Measurements from ENCODE around the gene ZEB2.

The ZEB2 gene

DNA sequence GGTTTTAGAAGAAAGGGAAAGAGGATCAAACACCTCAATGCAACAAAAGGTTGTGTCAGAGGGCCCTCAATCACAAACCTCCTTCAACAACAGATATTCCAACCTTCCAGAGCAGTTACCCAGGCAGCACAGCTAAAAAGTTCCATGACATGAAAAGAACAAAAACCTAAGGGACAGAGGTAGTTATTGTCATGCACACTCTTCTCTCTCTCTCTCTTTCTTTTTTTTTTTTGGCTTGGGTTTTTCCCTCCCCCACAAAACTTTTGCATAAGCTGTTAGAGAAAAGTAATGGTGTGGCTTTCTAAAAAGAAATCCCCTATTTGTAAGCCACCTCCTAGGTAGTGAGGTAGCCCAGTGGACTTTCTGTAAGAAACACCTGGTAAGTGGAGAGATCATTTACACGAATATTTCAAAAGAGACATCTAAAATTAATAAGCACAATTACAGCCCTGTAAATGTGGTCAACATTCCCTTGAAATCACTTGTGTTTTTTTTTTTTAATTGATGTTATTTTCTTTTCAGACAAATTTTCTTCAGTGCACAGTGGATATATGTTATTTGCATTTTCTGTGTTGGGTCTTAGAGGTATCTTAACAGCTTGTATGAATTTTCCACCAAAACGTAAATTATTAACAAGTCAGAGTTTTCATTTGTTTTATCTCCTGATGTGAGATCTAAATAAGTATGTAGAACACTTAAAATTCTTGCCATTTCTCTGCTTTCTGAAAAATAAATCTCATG is 48.4 kb downstream of the ZEB2 start:
- H3K4me1 ChIP-seq (ENCODE audit: control insufficient read depth, insufficient read depth, low read length): no peaks in the 10 kb centered on the region
- no peak overlapping the region for H3K4me3 ChIP-seq (ENCODE audit: low read length)
- no peaks in the 10 kb centered on the region for H3K36me3 ChIP-seq (ENCODE audit: control insufficient read depth, insufficient read depth, low read length)
- no peaks in the 10 kb centered on the region for H3K27me3 ChIP-seq (ENCODE audit: control insufficient read depth, insufficient read depth, low read length)
- no peak overlapping the region for H3K9ac ChIP-seq (ENCODE audit: low read length)
- H3K9me3 ChIP-seq (ENCODE audit: control insufficient read depth, low read length): no peaks in the 10 kb centered on the region

DNA sequence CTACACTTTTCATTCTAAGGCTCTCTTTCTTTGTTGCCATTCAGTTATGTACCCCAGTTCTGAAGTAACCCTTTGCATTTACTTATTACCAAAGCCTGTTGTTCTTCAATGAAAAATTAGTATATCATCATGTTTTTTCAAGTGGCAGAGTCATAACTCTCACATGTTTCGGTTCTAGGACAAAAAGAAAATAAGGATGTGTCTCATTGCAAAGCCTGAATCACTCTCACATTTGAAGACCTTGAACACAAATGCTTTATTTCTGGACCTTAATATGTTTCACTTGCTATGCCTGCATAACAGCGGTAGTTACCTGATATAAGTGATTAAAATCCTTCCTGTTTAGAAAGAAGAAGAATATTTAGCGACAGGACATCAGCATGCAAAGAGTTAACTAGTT is 49.1 kb downstream of the ZEB2 start:
- H3K9me3 ChIP-seq (ENCODE audit: control insufficient read depth, low read length): no peaks in the 10 kb centered on the region
- no peaks in the 10 kb centered on the region for H3K27me3 ChIP-seq (ENCODE audit: control insufficient read depth, insufficient read depth, low read length)
- H3K4me1 ChIP-seq (ENCODE audit: control insufficient read depth, insufficient read depth, low read length): no peaks in the 10 kb centered on the region
- H3K36me3 ChIP-seq (ENCODE audit: control insufficient read depth, insufficient read depth, low read length): no peaks in the 10 kb centered on the region
- H3K4me3 ChIP-seq (ENCODE audit: low read length): no peak overlapping the region
- no peak overlapping the region for H3K9ac ChIP-seq (ENCODE audit: low read length)

DNA sequence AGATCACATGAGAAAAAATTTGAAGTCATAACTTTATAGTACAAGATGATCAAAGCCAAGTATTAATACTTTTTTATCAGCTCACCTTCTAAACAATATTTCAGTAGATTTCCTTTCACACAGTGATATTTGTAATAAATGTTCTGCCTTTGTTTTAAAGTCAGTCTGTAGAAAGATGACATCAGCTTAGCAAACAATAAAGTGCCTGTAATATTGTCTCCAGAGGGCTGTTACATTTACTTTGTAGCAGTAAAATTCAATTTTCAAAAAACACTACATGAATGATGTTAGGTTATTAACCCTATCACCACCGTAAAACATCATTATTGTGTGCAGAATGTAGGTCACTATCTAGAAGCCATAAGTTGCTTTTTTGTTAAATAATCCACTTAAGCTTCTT is 49.6 kb downstream of the ZEB2 start:
- Histone ChIP-seq H3K4me1 (ENCODE audit: control insufficient read depth, insufficient read depth, low read length) (no peaks in the 10 kb centered on the region), H3K9ac (ENCODE audit: low read length) (no peak overlapping the region), H3K9me3 (ENCODE audit: control insufficient read depth, low read length) (no peaks in the 10 kb centered on the region), H3K36me3 (ENCODE audit: control insufficient read depth, insufficient read depth, low read length) (no peaks in the 10 kb centered on the region), H3K4me3 (ENCODE audit: low read length) (no peak overlapping the region), H3K27me3 (ENCODE audit: control insufficient read depth, insufficient read depth, low read length) (no peaks in the 10 kb centered on the region)

DNA sequence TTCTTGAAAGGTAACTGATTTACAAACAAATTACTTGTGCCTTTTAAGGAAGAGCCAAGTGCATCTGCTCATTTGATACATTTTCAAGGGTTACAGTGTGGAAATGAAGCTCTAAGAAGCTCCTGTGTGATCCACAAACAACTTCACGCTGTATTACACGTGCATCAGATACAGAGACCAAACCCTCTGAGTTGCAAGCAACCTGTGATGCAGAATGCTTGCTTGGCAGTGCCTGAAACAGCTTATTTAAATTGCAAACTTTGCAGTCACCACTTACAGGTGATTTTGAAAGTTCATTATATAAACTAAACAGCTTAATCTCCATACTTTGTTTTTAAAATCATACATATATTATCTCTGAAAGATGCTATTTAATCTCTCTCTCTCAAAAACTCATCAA is 50.1 kb downstream of the ZEB2 start:
- Histone ChIP-seq H3K27me3 (ENCODE audit: control insufficient read depth, insufficient read depth, low read length) (no peaks in the 10 kb centered on the region), H3K4me1 (ENCODE audit: control insufficient read depth, insufficient read depth, low read length) (no peaks in the 10 kb centered on the region), H3K36me3 (ENCODE audit: control insufficient read depth, insufficient read depth, low read length) (no peaks in the 10 kb centered on the region), H3K9me3 (ENCODE audit: control insufficient read depth, low read length) (no peaks in the 10 kb centered on the region), H3K4me3 (ENCODE audit: low read length) (no peak overlapping the region), H3K9ac (ENCODE audit: low read length) (no peak overlapping the region)

DNA sequence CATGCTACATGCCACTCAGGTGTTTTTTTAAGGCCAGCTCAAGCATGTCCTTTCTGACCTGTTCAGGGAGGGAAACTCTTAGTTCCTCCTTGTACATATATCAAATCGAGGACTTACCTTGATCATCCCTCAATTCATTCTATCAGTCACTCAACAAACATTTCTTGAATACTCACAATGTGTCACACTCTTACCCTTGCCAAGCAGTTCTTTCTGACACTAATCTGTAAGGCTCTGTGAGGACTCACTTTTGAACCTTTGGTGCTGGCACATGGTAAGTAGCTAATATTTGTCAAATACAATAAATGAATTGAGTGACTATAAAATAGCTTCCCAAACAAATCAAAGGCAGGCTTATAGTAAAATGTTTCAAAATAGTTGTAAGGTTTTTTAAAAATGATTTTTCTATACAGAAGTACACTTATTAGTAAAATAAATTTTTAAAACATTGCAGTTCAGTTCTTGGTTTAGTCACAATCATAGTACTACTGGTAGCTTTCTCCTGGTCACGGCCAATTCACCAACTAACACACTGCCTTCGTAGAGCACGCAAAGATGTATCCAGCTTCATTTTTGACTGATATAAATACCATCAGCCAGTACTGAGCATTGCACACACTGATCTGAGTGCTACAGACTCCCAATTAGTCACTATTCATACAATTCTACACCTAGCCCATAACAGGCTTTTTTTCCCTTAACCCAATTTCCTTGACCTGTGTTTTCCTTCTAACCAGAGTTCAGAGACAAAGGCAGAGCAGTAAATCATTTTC is 50.9 kb downstream of the ZEB2 start:
- no peak overlapping the region for H3K9ac ChIP-seq (ENCODE audit: low read length)

DNA sequence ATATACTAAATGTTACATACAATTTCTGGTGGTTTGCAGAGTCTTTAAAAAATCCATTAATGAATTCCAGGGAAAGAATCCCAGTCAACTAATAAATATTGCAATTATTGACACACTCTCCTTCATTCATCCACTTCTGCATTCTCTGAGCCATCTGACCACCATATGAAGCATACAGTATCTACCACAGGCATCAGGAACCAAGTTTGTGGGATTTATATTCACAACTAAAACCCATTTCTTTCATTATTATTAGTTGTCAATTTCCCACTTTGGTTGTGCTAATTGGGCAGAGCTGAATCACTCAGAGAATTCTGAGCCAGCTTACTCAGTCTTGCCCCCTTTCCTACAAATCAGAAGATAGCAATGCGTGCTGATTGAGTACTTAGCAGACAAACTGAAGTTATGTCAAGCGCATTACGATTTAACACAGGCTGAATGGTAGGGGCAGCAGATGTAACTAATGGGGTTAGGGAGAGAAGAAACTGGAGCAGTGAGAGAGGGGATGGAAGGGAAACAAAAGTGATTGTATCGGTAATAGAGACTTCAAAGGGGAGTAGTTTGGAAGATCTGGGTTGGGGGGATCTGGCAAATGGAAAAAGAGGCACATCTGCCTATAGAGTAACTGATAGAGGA is 52.3 kb downstream of the ZEB2 start:
- H3K9me3 ChIP-seq (ENCODE audit: control insufficient read depth, low read length): no peaks in the 10 kb centered on the region
- no peaks in the 10 kb centered on the region for H3K27me3 ChIP-seq (ENCODE audit: control insufficient read depth, insufficient read depth, low read length)
- no peak overlapping the region for H3K4me3 ChIP-seq (ENCODE audit: low read length)
- no peak overlapping the region for H3K9ac ChIP-seq (ENCODE audit: low read length)
- no peaks in the 10 kb centered on the region for H3K36me3 ChIP-seq (ENCODE audit: control insufficient read depth, insufficient read depth, low read length)
- no peaks in the 10 kb centered on the region for H3K4me1 ChIP-seq (ENCODE audit: control insufficient read depth, insufficient read depth, low read length)

More for the DNA sequence above, 50.9 kb downstream of the ZEB2 start:
- Histone ChIP-seq H3K4me1 (ENCODE audit: control insufficient read depth, insufficient read depth, low read length) (no peaks in the 10 kb centered on the region), H3K27me3 (ENCODE audit: control insufficient read depth, insufficient read depth, low read length) (no peaks in the 10 kb centered on the region), H3K4me3 (ENCODE audit: low read length) (no peak overlapping the region), H3K9me3 (ENCODE audit: control insufficient read depth, low read length) (no peaks in the 10 kb centered on the region), H3K36me3 (ENCODE audit: control insufficient read depth, insufficient read depth, low read length) (no peaks in the 10 kb centered on the region)

DNA sequence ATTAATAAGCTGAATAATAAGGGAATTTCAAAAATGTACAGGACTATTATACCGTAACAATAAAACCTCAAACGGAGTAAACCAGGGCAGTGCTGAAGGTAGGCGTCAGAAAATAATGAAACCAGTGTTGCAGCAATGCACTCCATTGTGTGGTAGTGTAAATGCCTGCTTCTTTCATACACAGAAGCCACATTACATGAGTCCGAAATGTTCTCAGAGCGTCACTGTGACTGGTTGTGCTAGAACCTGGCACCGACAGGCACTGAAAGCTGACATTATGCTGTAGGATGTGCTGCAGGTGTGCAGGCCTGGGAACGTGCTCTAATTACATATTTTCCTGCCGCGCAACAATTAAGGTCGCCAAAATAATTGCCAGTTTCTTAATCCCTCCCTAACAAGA is 53.3 kb downstream of the ZEB2 start:
- no peaks in the 10 kb centered on the region for H3K27me3 ChIP-seq (ENCODE audit: control insufficient read depth, insufficient read depth, low read length)
- H3K9ac ChIP-seq (ENCODE audit: low read length): no peak overlapping the region

DNA sequence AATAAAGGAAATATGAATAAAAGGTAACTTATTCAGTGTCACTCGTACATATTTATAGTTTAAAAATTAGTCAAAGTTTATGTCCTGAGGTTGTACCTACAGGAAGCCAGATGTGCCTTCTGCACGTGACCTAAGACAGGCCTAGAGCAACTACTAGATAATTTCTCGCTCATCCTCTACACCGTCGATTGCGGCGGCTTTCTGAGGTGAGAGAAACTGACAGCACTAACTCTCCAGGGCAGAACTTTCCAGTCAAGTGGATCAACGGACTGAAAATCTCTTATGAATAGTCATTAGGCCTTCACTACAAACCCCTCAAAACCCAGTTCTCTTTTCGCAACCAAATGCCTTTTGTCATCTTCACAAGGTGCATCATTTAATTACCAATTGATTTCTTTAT is 54.2 kb downstream of the ZEB2 start:
- Histone ChIP-seq H3K4me3 (ENCODE audit: low read length) (no peak overlapping the region), H3K9ac (ENCODE audit: low read length) (no peak overlapping the region)

More for the DNA sequence above, 53.3 kb downstream of the ZEB2 start:
- Histone ChIP-seq H3K4me1 (ENCODE audit: control insufficient read depth, insufficient read depth, low read length) (no peaks in the 10 kb centered on the region), H3K36me3 (ENCODE audit: control insufficient read depth, insufficient read depth, low read length) (no peaks in the 10 kb centered on the region), H3K9me3 (ENCODE audit: control insufficient read depth, low read length) (no peaks in the 10 kb centered on the region), H3K4me3 (ENCODE audit: low read length) (no peak overlapping the region)

DNA sequence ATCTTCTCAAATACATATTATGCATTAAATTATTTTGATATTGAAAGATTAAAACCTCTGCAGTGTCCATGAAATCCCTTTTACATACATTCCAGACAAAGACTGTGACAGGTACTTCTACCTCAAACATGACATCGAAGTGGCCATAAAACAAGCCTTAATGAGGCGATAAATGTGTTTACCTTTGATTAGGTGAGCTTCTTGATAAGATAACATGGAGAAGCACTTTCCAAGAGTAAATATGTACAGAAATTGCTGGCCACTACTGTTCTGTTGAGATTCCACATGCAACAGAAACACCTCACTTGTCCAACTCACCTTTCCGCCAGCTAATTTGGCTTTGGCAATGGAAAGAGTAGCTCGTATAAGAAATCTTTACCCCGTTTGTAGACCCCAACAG is 55.2 kb downstream of the ZEB2 start:
- H3K36me3 ChIP-seq (ENCODE audit: control insufficient read depth, insufficient read depth, low read length): no peaks in the 10 kb centered on the region
- no peaks in the 10 kb centered on the region for H3K4me1 ChIP-seq (ENCODE audit: control insufficient read depth, insufficient read depth, low read length)
- H3K4me3 ChIP-seq (ENCODE audit: low read length): no peak overlapping the region
- H3K27me3 ChIP-seq (ENCODE audit: control insufficient read depth, insufficient read depth, low read length): no peaks in the 10 kb centered on the region
- H3K9ac ChIP-seq (ENCODE audit: low read length): no peak overlapping the region
- no peaks in the 10 kb centered on the region for H3K9me3 ChIP-seq (ENCODE audit: control insufficient read depth, low read length)

More for the DNA sequence above, 54.2 kb downstream of the ZEB2 start:
- no peaks in the 10 kb centered on the region for H3K27me3 ChIP-seq (ENCODE audit: control insufficient read depth, insufficient read depth, low read length)
- no peaks in the 10 kb centered on the region for H3K4me1 ChIP-seq (ENCODE audit: control insufficient read depth, insufficient read depth, low read length)
- H3K36me3 ChIP-seq (ENCODE audit: control insufficient read depth, insufficient read depth, low read length): no peaks in the 10 kb centered on the region
- H3K9me3 ChIP-seq (ENCODE audit: control insufficient read depth, low read length): no peaks in the 10 kb centered on the region

DNA sequence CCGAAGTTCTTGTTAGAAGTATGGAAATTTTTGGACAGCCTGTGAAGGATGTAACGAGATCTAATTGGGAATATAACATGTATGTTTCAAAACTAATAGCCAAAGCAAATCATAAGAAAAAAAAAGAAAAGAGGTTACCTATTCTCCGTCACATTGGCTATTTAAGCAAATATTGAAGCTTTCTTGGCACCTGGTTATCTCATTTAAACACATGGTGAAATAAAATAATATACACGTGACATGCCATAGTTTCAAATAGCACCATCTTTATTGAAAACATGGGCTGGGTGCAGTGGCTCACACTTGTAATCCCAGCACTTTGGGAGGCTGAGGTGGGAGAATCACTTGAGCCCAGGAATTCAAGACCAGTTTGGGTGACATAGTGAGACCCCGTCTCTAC is 56.7 kb downstream of the ZEB2 start:
- Histone ChIP-seq H3K9me3 (ENCODE audit: control insufficient read depth, low read length) (no peaks in the 10 kb centered on the region), H3K36me3 (ENCODE audit: control insufficient read depth, insufficient read depth, low read length) (no peaks in the 10 kb centered on the region), H3K4me3 (ENCODE audit: low read length) (no peak overlapping the region), H3K4me1 (ENCODE audit: control insufficient read depth, insufficient read depth, low read length) (no peaks in the 10 kb centered on the region), H3K27me3 (ENCODE audit: control insufficient read depth, insufficient read depth, low read length) (no peaks in the 10 kb centered on the region), H3K9ac (ENCODE audit: low read length) (no peak overlapping the region)

DNA sequence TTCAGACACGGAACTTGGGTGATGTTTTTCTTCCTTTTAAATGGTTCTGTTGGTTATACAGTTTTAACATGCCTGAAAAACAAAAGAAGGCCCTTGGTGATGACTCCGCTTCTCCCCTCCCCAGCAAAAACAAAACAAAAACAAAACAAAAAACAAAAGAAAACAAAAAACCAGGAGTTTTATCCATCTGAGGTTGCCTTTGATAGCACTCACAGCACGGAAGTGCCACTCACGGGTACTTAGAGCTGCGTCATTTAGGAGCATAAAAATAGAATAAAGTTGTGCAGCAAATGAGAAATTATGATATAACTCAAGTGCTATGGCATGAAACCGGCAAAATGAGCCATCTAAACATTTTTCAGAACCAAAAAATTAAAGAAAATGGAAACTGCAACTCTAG is 57.7 kb downstream of the ZEB2 start:
- Histone ChIP-seq H3K27me3 (ENCODE audit: control insufficient read depth, insufficient read depth, low read length) (no peaks in the 10 kb centered on the region), H3K4me1 (ENCODE audit: control insufficient read depth, insufficient read depth, low read length) (no peaks in the 10 kb centered on the region), H3K9me3 (ENCODE audit: control insufficient read depth, low read length) (no peaks in the 10 kb centered on the region), H3K9ac (ENCODE audit: low read length) (no peak overlapping the region), H3K36me3 (ENCODE audit: control insufficient read depth, insufficient read depth, low read length) (no peaks in the 10 kb centered on the region), H3K4me3 (ENCODE audit: low read length) (no peak overlapping the region)

DNA sequence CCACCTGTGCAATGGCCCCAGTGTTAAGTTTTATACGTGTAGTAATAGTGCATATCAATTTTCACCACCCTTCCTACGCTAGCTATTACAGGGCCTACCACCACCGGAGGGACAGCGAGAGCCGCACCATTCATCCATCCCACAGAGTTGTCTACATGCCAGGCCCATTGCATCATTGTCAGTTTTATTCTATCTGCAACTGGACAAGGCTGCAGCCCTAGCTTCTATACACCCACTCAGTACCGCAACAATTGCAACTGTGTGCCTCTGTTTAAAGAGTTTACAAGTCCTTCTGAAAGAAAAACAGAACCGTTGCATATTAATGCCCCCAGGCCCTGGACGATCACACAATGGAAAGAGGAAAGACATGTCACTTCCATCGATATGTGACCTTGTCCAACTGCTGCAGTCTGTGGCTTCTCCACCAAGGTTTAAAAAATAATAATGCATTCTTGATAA is 58.6 kb downstream of the ZEB2 start:
- Histone ChIP-seq H3K36me3 (ENCODE audit: control insufficient read depth, insufficient read depth, low read length) (no peaks in the 10 kb centered on the region), H3K9me3 (ENCODE audit: control insufficient read depth, low read length) (no peaks in the 10 kb centered on the region), H3K4me3 (ENCODE audit: low read length) (no peak overlapping the region), H3K4me1 (ENCODE audit: control insufficient read depth, insufficient read depth, low read length) (peaks cover 3% of the 10 kb centered on the region), H3K27me3 (ENCODE audit: control insufficient read depth, insufficient read depth, low read length) (no peaks in the 10 kb centered on the region), H3K9ac (ENCODE audit: low read length) (no peak overlapping the region)

Measured in mucosa of stomach (tissue), 1 donor.